Uterus (tissue), 4 donors: ENCODE measurements around the gene BCR. TPM values are rescaled to one million over a fixed set of nuclear protein-coding genes. Genes with fewer than 3 reads are reported as not detected.

ENCODE experiments used
- DNase-seq, 2 donors: peaks; one replicate each; pipeline ENCODE4 v3.0.0-alpha.2; 2019 to 2020
- H3K27ac ChIP-seq, 2 donors: fragments of 200-600 bp; sonication (generic); 1 replicate in 1 of 2; 2 replicates in 1 of 2; pipeline ENCODE4 v1.5.1; 2016 to 2018
- H3K27me3 ChIP-seq, 2 donors: fragments of 200-600 bp; sonication (generic); one replicate each; pipeline ENCODE4 v1.5.1; 2018 to 2019; ENCODE audit warnings: control low read depth in 1 of 2
- H3K36me3 ChIP-seq, 2 donors: fragments of 200-600 bp; sonication (generic); one replicate each; pipeline ENCODE4 v1.5.1; 2019; ENCODE audit warnings: control low read depth in 1 of 2
- H3K4me1 ChIP-seq, 2 donors: fragments of 200-600 bp; sonication (generic); one replicate each; pipeline ENCODE4 v1.5.1; 2018 to 2019; ENCODE audit warnings: control low read depth in 1 of 2
- H3K4me3 ChIP-seq, 2 donors: fragments of 200-600 bp; sonication (generic); 1 replicate in 1 of 2; 2 replicates in 1 of 2; pipeline ENCODE4 v1.5.1; 2018 to 2019; ENCODE audit warnings: mild to moderate bottlenecking in 1 of 2
- H3K9me3 ChIP-seq, 2 donors: fragments of 200-600 bp; sonication (generic); one replicate each; pipeline ENCODE4 v1.5.1; 2019; ENCODE audit warnings: control low read depth in 1 of 2
- CTCF ChIP-seq, 4 experiments: fragments of 200-600 bp in 2 of 4; fragments of 450-650 bp in 2 of 4; sonication (generic) in 2 of 4; IDR thresholded peaks; one replicate each; pipeline ENCODE4 v1.5.1; 2016 to 2019; ENCODE audit warnings: antibody characterized with exemption in 4 of 4, mild to moderate bottlenecking in 2 of 4, moderate library complexity in 1 of 4
- POLR2A ChIP-seq, 2 donors: fragments of 450-650 bp; IDR thresholded peaks; one replicate each; pipeline ENCODE4 v1.6.1; 2016; ENCODE audit warnings: antibody characterized with exemption in 2 of 2, mild to moderate bottlenecking in 1 of 2, moderate library complexity in 1 of 2
- intact Hi-C: fragments of 100-400 bp; cut with DNase I; formaldehyde crosslinking; loops from one replicate; pipeline ENCODE4 v1.15.1; 2023; ENCODE audit warnings: low total_unique reads
- total RNA-seq, 4 donors: library from RNA; depleted of rRNA in 3 of 4; stranded (reverse); fragments of >200 nt in 3 of 4; gene quantifications; one replicate each; pipeline versions ENCODE4 v1.1.0 to v1.2.4, GENCODE V29; 2014 to 2023
- donor health status: DM: yes; HTN: yes; CAD: no.

Gene BCR
- total RNA-seq, 4 donors from 2014 or later = 10.6 to 93.3 (median 28.3) TPM

- no peak overlapping the region for H3K4me3 ChIP-seq
- H3K27me3 ChIP-seq = no peaks in the 10 kb centered on the region
- TF ChIP-seq CTCF (IDR thresholded peaks at IDR 0.05) = no peak
- TF ChIP-seq POLR2A (IDR thresholded peaks at IDR 0.05) = no peak
- no peak overlapping the region for H3K27ac ChIP-seq
- intact Hi-C loops = loop anchor here (10.0 kb wide), 1 partner anchor 72 kb away; the partner anchor contains the start of gene GNAZ
- DNase-seq = no peak
- H3K36me3 ChIP-seq = no peaks in the 10 kb centered on the region
- H3K9me3 ChIP-seq = no peaks in the 10 kb centered on the region
- no peaks in the 10 kb centered on the region for H3K4me1 ChIP-seq
Observed at GRCh38 chr22:23146478-23147205, 33.7 kb upstream of the BCR start.

- Histone ChIP-seq H3K27me3 (no peaks in the 10 kb centered on the region), H3K4me1 (no peaks in the 10 kb centered on the region), H3K27ac (no peak overlapping the region), H3K9me3 (no peaks in the 10 kb centered on the region), H3K4me3 (no peak overlapping the region), H3K36me3 (no peaks in the 10 kb centered on the region)
- DNase-seq = no peak
- intact Hi-C loops = loop anchor here (10.0 kb wide), 1 partner anchor 73 kb away; the partner anchor contains the start of gene GNAZ
- TF ChIP-seq POLR2A (IDR thresholded peaks at IDR 0.05) = no peak
- no peak for TF ChIP-seq CTCF (IDR thresholded peaks at IDR 0.05)
Observed at GRCh38 chr22:23147617-23148387, 32.5 kb upstream of the BCR start.

GRCh38 chr22:23149743-23150238 lies 30.5 kb upstream of the BCR start:
- H3K4me3 ChIP-seq = no peak overlapping the region
- no peak for TF ChIP-seq CTCF (IDR thresholded peaks at IDR 0.05)
- TF ChIP-seq POLR2A (IDR thresholded peaks at IDR 0.05) = no peak
- H3K4me1 ChIP-seq = no peaks in the 10 kb centered on the region
- intact Hi-C loops = loop anchor here (10.0 kb wide), 1 partner anchor 75 kb away; the partner anchor contains the start of gene GNAZ
- no peaks in the 10 kb centered on the region for H3K9me3 ChIP-seq
- H3K27me3 ChIP-seq = no peaks in the 10 kb centered on the region
- H3K36me3 ChIP-seq = no peaks in the 10 kb centered on the region
- no peak for DNase-seq
- no peak overlapping the region for H3K27ac ChIP-seq

GRCh38 chr22:23150762-23151161 lies 29.5 kb upstream of the BCR start:
- H3K4me3 ChIP-seq = no peak overlapping the region
- no peak for DNase-seq
- H3K27ac ChIP-seq = no peak overlapping the region
- H3K36me3 ChIP-seq = no peaks in the 10 kb centered on the region
- H3K9me3 ChIP-seq = no peaks in the 10 kb centered on the region
- intact Hi-C loops = no loop called here
- H3K4me1 ChIP-seq = no peaks in the 10 kb centered on the region
- TF ChIP-seq POLR2A (IDR thresholded peaks at IDR 0.05) = no peak
- TF ChIP-seq CTCF (IDR thresholded peaks at IDR 0.05) = no peak
- H3K27me3 ChIP-seq = no peaks in the 10 kb centered on the region

- H3K27me3 ChIP-seq = no peaks in the 10 kb centered on the region
- no peak overlapping the region for H3K27ac ChIP-seq
- intact Hi-C loops = no loop called here
Observed at GRCh38 chr22:23151827-23152226, 28.5 kb upstream of the BCR start.

More at GRCh38 chr22:23151827-23152226, 28.5 kb upstream of the BCR start:
- Histone ChIP-seq H3K36me3 (no peaks in the 10 kb centered on the region), H3K4me3 (no peak overlapping the region), H3K4me1 (no peaks in the 10 kb centered on the region), H3K9me3 (no peaks in the 10 kb centered on the region)
- DNase-seq = no peak
- TF ChIP-seq POLR2A (IDR thresholded peaks at IDR 0.05) (no peak), CTCF (IDR thresholded peaks at IDR 0.05) (no peak)
